NCI-H2171 treated with DMSO at 0.1 percent for 48 hours (cell line): ENCODE results near the gene DDX5.
A peak's percentile ranks its signal among the peaks of the same experiment; 100 is the strongest.
"Not testable (repeated sequence)": the region's sequence is repeated elsewhere in the genome, so short reads cannot be mapped to it uniquely, and the experiment has no call there.

ENCODE experiments used
- DNase-seq: peaks from one replicate; lab custom pipeline; 2025; lab: John Stamatoyannopoulos, UW

The DDX5 gene

GRCh38 chr17:64507413-64507782 is 1.3 kb upstream of the DDX5 start:
- DNase-seq = peak; percentile 76

- DNase-seq = peak; percentile 99
Observed at GRCh38 chr17:64506576-64507412, 705 bp upstream of the DDX5 start, which contains the start of gene CEP95. TSS of gene CEP95 (plus strand) at chr17:64506977. CDS start at chr17:64507098, 121 bp downstream.

GRCh38 chr17:64505340-64506200 is 519 bp downstream of the DDX5 start:
- DNase-seq = peak; percentile 84

GRCh38 chr17:64504769-64505339 is 1.2 kb downstream of the DDX5 start:
- no peak for DNase-seq

GRCh38 chr17:64503821-64504768 is 2.0 kb downstream of the DDX5 start:
- DNase-seq = no peak

- no peak for DNase-seq
Observed at GRCh38 chr17:64503341-64503740, 2.7 kb downstream of the DDX5 start.

GRCh38 chr17:64502809-64503208 is 3.3 kb downstream of the DDX5 start:
- no peak for DNase-seq

GRCh38 chr17:64502021-64502420 is 4.1 kb downstream of the DDX5 start:
- DNase-seq = no peak

GRCh38 chr17:64500862-64501765 is 5.0 kb downstream of the DDX5 start:
- DNase-seq = no peak

GRCh38 chr17:64500487-64500859 is 5.6 kb downstream of the DDX5 start:
- no peak for DNase-seq

- DNase-seq = no peak
Observed at GRCh38 chr17:64499805-64500486, 6.1 kb downstream of the DDX5 start.

GRCh38 chr17:64498308-64499203 is 7.5 kb downstream of the DDX5 start:
- peak; percentile 27 for DNase-seq

GRCh38 chr17:64497565-64498035 is 8.5 kb downstream of the DDX5 start:
- peak; percentile 69 for DNase-seq

GRCh38 chr17:64496786-64497564 is 9.1 kb downstream of the DDX5 start, which contains the start of gene POLG2:
TSS of gene POLG2 (minus strand) at chr17:64497054. CDS start at chr17:64496968, 86 bp downstream.
- DNase-seq = peak; percentile 94

- DNase-seq = peak; percentile 31
Observed at GRCh38 chr17:64496348-64496785, 9.7 kb downstream of the DDX5 start.

- DNase-seq = not testable (repeated sequence)
Observed at GRCh38 chr17:64495300-64495699, 10.8 kb downstream of the DDX5 start.

- DNase-seq = no peak
Observed at GRCh38 chr17:64494121-64494520, 12.0 kb downstream of the DDX5 start.
